K562 (cell line): Measurements from ENCODE around the gene POLRMT. TPM values are rescaled to one million over a fixed set of nuclear protein-coding genes. Genes with fewer than 3 reads are reported as not detected.

Source experiments
- CBFA2T3 ChIP-seq: fragments of 450-650 bp; IDR thresholded peaks from 2 replicates; pipeline ENCODE4 v1.6.1; 2017
- CEBPB ChIP-seq: fragments of 450-650 bp; IDR thresholded peaks from 2 replicates; pipeline ENCODE4 v1.6.1; 2016; ENCODE audit warnings: missing genetic modification characterization, missing compliant biosample characterization
- E2F3 ChIP-seq: fragments of 250-450 bp; sonication (Bioruptor Pico); IDR thresholded peaks from 2 replicates; pipeline ENCODE4 v1.4.0; 2020; ENCODE audit warnings: mild to moderate bottlenecking
- EGR1 ChIP-seq: fragments of 450-650 bp; conservative IDR thresholded peaks from 2 replicates; pipeline ENCODE4 v1.6.1; 2017; ENCODE audit warnings: mild to moderate bottlenecking
- ELF4 ChIP-seq: fragments of 450-650 bp; formaldehyde crosslinking; IDR thresholded peaks from 2 replicates; pipeline ENCODE4 v1.4.0; 2022; ENCODE audit warnings: missing genetic modification characterization
- EP400 ChIP-seq: fragments of 450-650 bp; IDR thresholded peaks from 2 replicates; pipeline ENCODE4 v1.6.1; 2017; ENCODE audit warnings: antibody characterized with exemption, mild to moderate bottlenecking, moderate library complexity
- ETV5 ChIP-seq: sonication (generic); formaldehyde crosslinking; IDR thresholded peaks from 2 replicates; pipeline ENCODE4 v1.4.0; 2020; ENCODE audit warnings: low read depth, mild to moderate bottlenecking, missing genetic modification reagents
- FOXP1 ChIP-seq: sonication (generic); formaldehyde crosslinking; IDR thresholded peaks from 2 replicates; pipeline ENCODE4 v1.8.0; 2022; ENCODE audit warnings: mild to moderate bottlenecking, missing genetic modification reagents
- JUN ChIP-seq, 2 experiments: sonication (generic) in 1 of 2; formaldehyde crosslinking in 1 of 2; IDR thresholded peaks; 2 replicates each; pipeline versions ENCODE4 v1.6.1 to v1.8.0; 2012 to 2022; ENCODE audit warnings: borderline replicate concordance in 2 of 2, mild to moderate bottlenecking in 2 of 2, improper control_type of control experiment in 1 of 2, low read depth in 1 of 2, low read length in 1 of 2, missing genetic modification reagents in 1 of 2
- JUND ChIP-seq, 2 experiments: IDR thresholded peaks; 2 replicates in 1 of 2; 3 replicates in 1 of 2; pipeline ENCODE4 v1.6.1; 2011; ENCODE audit warnings: borderline replicate concordance in 2 of 2, low read depth in 2 of 2, low read length in 2 of 2, improper control_type of control experiment in 1 of 2, missing biosample characterization in 1 of 2, missing genetic modification characterization in 1 of 2, missing genetic modification reagents in 1 of 2
- MBD2 ChIP-seq: sonication (generic); IDR thresholded peaks from 2 replicates; pipeline ENCODE4 v1.6.1; 2016; ENCODE audit warnings: low read depth, borderline replicate concordance
- OTX1 ChIP-seq: fragments of 450-650 bp; formaldehyde crosslinking; IDR thresholded peaks from 2 replicates; pipeline ENCODE4 v1.4.0; 2022; ENCODE audit warnings: mild to moderate bottlenecking
- PHF8 ChIP-seq: fragments of 200-600 bp; sonication (generic); IDR thresholded peaks from 2 replicates; pipeline ENCODE4 v1.6.1; 2012; ENCODE audit warnings: mixed run types, mild to moderate bottlenecking, inconsistent platforms, low read length, moderate library complexity, borderline replicate concordance
- PYGO2 ChIP-seq: fragments of 450-650 bp; IDR thresholded peaks from 2 replicates; pipeline ENCODE4 v1.6.1; 2016; ENCODE audit warnings: mild to moderate bottlenecking, missing genetic modification characterization, moderate library complexity, missing compliant biosample characterization
- RUNX1 ChIP-seq: sonication (generic); IDR thresholded peaks from 2 replicates; pipeline ENCODE4 v1.6.1; 2016; ENCODE audit warnings: antibody characterized with exemption, low read depth
- SMARCA4 ChIP-seq: fragments of 450-650 bp; IDR thresholded peaks from 2 replicates; pipeline ENCODE4 v1.6.1; 2016
- SMARCC2 ChIP-seq: fragments of 450-650 bp; IDR thresholded peaks from 2 replicates; pipeline ENCODE4 v1.6.1; 2017; ENCODE audit warnings: antibody characterized with exemption, moderate library complexity, mild to moderate bottlenecking, low read depth
- SP2 ChIP-seq: IDR thresholded peaks from 2 replicates; pipeline ENCODE4 v1.6.1; 2011; ENCODE audit warnings: mild to moderate bottlenecking, low read depth, low read length, moderate library complexity; ENCODE audit not compliant: poor library complexity, severe bottlenecking; ENCODE audit errors: extremely low read depth
- ZBTB1 ChIP-seq: sonication (generic); formaldehyde crosslinking; IDR thresholded peaks from 2 replicates; pipeline ENCODE4 v1.8.1; 2023; ENCODE audit warnings: missing genetic modification reagents, low read depth, mild to moderate bottlenecking, borderline replicate concordance
- ZC3H11A ChIP-seq: IDR thresholded peaks from 2 replicates; pipeline ENCODE4 v1.6.1; 2012; ENCODE audit warnings: low read depth, low read length, improper control_type of control experiment
- ZKSCAN1 ChIP-seq: fragments of 150-350 bp; IDR thresholded peaks from 2 replicates; pipeline ENCODE4 v1.6.1; 2016; ENCODE audit warnings: low read depth, low read length
- ZNF121 ChIP-seq: sonication (generic); formaldehyde crosslinking; conservative IDR thresholded peaks from 2 replicates; pipeline ENCODE4 v1.8.0; 2022; ENCODE audit warnings: missing genetic modification reagents
- ZNF239 ChIP-seq: fragments of 250-450 bp; sonication (Bioruptor Pico); IDR thresholded peaks from 2 replicates; pipeline ENCODE4 v1.4.0; 2020; ENCODE audit warnings: mild to moderate bottlenecking
- polyA plus RNA-seq, 8 experiments: library from polyadenylated mRNA; depleted of rRNA in 4 of 8; stranded (reverse) in 5 of 8; unstranded in 3 of 8; fragments of >200 nt; fragmentation: Nextera tagmentation in 2 of 8; fragmentation: Illumina TruSeq in 1 of 8; extraction: Ambion mirVana in 2 of 8; extraction: Trizol in 1 of 8; gene quantifications; 2 replicates each; pipeline versions ENCODE4 v1.2.1 to v1.2.3, GENCODE V29; 2011 to 2014; ENCODE audit warnings: inconsistent platforms in 1 of 8, missing spikeins in 1 of 8
- total RNA-seq, 7 experiments: library from RNA; depleted of rRNA in 6 of 7; stranded (reverse); fragments of >200 nt in 6 of 7; fragmentation: Illumina TruSeq in 2 of 7; extraction: Trizol in 2 of 7; gene quantifications; 2 replicates each; pipeline versions ENCODE4 v1.2.1 to v1.2.3, GENCODE V29; 2011 to 2021; ENCODE audit warnings: low replicate concordance in 1 of 7
- TF ChIP-seq, protein P1 (sequence below): IDR thresholded peaks from 3 replicates; pipeline ENCODE4 v1.6.1; 2011; ENCODE audit warnings: borderline replicate concordance, mild to moderate bottlenecking; ENCODE audit not compliant: insufficient read length, insufficient read depth
- TF ChIP-seq, protein P2 (sequence below): fragments of 250-450 bp; sonication (Bioruptor Pico); IDR thresholded peaks from 2 replicates; pipeline ENCODE4 v1.4.0; 2020; ENCODE audit warnings: mild to moderate bottlenecking, moderate library complexity, borderline replicate concordance

POLRMT gene
- total and polyA plus RNA-seq, 9 of the 15 experiments (the other 6 are each of a cell fraction or from before 2014, with no cell fraction given): 30.3 to 144 (median 68.0) TPM

DNA sequence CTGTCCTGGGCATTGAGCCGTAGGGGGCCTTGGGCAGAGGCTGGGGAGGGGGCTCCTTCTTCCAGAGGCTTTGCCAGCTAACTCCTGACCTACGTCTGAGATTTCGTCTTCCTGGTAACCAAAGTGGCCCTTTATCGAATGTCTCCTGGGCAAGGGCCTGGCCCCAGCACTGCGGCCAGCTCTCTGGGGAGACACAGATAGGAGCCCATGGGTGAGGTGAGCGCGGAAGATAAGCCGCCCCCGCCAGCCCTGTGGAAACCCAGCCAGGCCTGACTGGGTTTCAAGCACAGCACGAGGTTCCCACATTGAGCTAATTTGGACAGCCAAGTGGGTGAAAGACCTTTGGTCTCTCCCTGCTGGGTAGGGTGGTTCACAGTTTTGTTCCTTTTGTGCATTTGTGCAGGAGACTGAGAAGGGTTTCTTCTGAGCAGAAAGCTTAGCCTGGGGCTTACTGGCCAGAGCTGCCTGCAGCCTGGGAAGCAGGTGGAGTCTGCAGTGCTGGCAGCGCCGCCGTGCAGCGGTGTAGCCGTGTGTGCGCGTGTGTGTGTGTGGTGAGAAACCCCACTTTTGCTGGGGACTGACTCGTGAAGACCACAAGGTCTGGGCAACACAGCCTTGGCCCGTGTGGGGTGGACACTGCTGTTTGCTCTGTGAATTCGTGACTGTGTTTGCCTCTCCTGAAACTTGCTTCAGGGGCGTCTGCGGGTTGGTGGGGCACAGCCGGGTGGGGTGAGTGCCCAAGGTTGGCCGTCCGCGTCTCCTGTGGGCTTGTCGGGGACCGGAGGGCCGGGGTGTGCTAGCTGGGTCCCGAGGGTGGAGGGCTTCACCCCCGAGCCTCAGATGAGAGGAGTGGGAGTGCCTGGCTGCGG lies 58.4 kb downstream of the POLRMT start (continued):
- TF ChIP-seq ZBTB1 (CRISPR knock-in tag) (no peak), JUN (IDR thresholded peaks at IDR 0.05; ENCODE audit: borderline replicate concordance, low read depth, low read length) (peak; percentile 46; the same call in 1 of the 2 replicates), JUN (CRISPR knock-in tag; IDR thresholded peaks at IDR 0.05; ENCODE audit: borderline replicate concordance) (no peak), ZC3H11A (0 out of 2 replicates have a peak, but pooled peaks have one; percentile 75), JUND (IDR thresholded peaks at IDR 0.05; ENCODE audit: borderline replicate concordance, low read depth, low read length) (peak; percentile 72), JUND (tag; IDR thresholded peaks at IDR 0.05; ENCODE audit: borderline replicate concordance, low read depth, low read length) (peak; percentile 49; the same call in 1 of the 3 replicates), CEBPB (tag) (no peak), ELF4 (CRISPR knock-in tag) (peak; percentile 37; the same call in 1 of the 2 replicates), SP2 (no peak), PYGO2 (tag) (0 out of 2 replicates have a peak, but pooled peaks have one; percentile 22), MBD2 (peak; percentile 83), EGR1 (peak; percentile 100), ZNF121 (CRISPR knock-in tag) (0 out of 2 replicates have a peak, but pooled peaks have one; percentile 23), RUNX1 (peak; percentile 96), SMARCC2 (peak; percentile 92), CBFA2T3 (peak; percentile 99), PHF8 (no peak), OTX1 (no peak), ETV5 (CRISPR knock-in tag) (peak; percentile 69), ZNF239 (CRISPR knock-in tag) (0 out of 2 replicates have a peak, but pooled peaks have one; percentile 15), E2F3 (no peak), ZKSCAN1 (0 out of 2 replicates have a peak, but pooled peaks have one; percentile 59), FOXP1 (CRISPR knock-in tag) (peak; percentile 68; the same call in 1 of the 2 replicates), SMARCA4 (peak; percentile 97), EP400 (peak; percentile 76)
- TF ChIP-seq, protein P1, sequence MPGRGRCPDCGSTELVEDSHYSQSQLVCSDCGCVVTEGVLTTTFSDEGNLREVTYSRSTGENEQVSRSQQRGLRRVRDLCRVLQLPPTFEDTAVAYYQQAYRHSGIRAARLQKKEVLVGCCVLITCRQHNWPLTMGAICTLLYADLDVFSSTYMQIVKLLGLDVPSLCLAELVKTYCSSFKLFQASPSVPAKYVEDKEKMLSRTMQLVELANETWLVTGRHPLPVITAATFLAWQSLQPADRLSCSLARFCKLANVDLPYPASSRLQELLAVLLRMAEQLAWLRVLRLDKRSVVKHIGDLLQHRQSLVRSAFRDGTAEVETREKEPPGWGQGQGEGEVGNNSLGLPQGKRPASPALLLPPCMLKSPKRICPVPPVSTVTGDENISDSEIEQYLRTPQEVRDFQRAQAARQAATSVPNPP: no peak
- TF ChIP-seq, protein P2, sequence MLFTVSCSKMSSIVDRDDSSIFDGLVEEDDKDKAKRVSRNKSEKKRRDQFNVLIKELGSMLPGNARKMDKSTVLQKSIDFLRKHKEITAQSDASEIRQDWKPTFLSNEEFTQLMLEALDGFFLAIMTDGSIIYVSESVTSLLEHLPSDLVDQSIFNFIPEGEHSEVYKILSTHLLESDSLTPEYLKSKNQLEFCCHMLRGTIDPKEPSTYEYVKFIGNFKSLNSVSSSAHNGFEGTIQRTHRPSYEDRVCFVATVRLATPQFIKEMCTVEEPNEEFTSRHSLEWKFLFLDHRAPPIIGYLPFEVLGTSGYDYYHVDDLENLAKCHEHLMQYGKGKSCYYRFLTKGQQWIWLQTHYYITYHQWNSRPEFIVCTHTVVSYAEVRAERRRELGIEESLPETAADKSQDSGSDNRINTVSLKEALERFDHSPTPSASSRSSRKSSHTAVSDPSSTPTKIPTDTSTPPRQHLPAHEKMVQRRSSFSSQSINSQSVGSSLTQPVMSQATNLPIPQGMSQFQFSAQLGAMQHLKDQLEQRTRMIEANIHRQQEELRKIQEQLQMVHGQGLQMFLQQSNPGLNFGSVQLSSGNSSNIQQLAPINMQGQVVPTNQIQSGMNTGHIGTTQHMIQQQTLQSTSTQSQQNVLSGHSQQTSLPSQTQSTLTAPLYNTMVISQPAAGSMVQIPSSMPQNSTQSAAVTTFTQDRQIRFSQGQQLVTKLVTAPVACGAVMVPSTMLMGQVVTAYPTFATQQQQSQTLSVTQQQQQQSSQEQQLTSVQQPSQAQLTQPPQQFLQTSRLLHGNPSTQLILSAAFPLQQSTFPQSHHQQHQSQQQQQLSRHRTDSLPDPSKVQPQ: no peak
